NCI-H146 treated with DMSO at 0.1 percent for 48 hours (cell line): ENCODE measurements around the gene PRPF4.
"Not testable (repeated sequence)": the region's sequence is repeated elsewhere in the genome, so short reads cannot be mapped to it uniquely, and the experiment has no call there.

ENCODE experiments used
- DNase-seq: peaks from one replicate; lab custom pipeline; 2025; ENCODE audit not compliant: unreplicated experiment; lab: John Stamatoyannopoulos, UW

Gene PRPF4

DNA sequence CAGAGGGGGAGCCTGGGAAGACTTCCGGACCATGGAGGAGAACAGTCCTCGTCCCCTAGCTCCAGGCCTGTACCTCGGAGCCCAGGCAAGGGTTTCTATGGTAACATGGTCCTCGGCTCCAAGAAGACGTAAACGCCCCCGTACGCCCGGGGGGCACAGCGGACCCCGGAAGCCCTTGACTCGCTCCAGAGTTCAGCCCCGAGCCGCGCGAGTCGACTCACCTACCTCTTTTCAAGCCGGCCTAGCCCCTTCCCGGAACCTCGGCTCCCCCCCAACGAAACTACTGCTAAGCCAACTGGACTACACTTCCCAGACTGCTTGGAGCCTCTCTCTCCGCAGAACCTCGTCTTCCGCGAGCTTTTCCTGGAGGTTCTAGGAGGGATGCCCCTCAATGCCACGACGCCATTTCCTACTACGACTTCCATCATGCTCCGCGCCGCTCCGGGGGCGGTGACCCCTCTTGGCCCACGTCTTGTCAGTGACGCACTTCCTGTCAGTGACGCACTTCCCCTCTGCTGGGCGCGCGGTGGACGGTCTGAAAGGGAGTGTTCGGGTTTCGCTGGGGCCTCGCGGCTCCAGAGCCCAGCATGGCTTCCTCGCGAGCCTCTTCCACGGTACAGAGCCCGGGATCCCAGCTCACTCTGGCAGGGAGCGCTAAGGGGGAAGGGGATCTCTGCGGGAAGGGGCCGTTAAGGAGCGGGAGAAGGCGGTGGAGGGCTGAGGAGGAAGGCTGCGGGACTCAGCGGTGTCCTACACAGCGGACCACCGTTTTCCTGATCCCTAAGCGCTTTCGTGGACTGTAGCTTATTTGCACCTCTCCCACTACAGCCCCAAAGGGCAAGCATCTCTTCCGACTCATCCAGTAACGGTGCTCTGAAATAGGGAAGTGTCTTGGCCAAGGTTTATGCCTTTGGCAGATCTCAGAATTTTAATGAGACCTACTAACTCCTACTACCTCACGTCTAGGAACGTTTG is at the start of gene PRPF4, which contains the start of gene CDC26:
PRPF4 (plus strand) TSS at position 502 of the 975 bp plus-strand sequence; CDS start at position 588, 86 bp downstream.
CDC26 (minus strand) TSS at position 416 of the 975 bp plus-strand sequence. CDS start 3,065 bp downstream, outside the sequence.
- peak; percentile 93 for DNase-seq

DNA sequence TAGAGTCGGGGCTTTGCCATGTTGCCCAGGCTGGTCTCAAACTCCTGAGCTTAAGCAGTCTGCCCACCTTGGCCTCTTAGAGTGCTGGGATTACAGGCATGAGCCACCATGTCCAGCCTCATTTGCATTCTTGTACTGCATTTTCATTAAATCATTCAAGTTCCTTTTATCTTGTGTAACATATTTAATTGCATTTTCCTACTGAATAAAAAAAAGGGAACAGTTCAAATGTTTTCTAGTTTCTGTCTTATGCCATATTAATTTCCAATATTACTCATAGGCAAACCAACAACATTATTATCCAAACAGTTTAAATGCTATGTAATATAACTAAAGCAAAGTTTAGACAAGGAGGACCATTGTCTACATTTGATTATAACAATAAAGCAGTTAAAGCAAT is 48.0 kb upstream of the PRPF4 start:
- no peak for DNase-seq

DNA sequence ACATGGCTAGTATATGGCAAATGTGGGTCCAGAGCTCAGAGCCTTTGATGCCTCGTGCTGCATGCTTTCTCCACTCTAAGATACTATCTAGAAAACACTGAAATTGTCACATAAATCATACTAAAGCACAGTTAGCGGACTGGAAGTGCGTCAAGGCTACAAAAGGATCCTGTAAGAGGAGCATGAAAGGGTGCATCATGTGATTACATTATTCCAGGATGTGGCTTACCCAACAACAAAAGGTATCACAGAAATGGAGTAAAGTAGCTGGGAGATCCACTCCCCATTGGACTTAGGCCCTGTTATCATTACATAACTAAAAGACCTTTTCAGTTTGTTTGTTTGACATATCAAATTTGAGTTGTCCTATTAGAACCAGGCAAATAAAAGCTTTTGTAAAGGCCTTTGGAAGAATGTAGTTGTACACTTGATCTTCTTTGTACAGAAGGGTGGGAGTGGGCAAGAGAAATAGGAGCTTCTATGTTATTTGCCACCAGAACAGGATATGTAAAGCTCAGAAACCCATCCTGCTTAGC is 47.3 kb upstream of the PRPF4 start:
- DNase-seq, result no peak

DNA sequence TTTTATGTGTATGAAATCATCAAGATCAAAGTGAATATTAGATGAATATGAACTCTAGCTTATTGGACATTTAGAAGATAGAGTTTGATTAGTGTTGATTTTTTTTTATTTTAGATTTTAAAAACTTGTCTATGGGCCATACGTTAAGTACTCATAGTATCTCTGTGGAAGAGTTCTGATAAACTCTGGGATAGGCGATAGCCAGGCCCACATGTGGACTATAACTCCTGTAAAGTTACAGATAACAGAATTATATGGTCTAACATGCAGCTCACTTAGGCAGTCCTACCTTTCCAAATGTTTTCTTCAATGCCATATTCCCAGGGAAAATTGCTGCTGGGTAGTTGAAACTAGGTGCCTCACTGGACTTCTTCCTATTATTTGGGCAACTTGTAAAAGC is 43.8 kb upstream of the PRPF4 start:
- no peak for DNase-seq

DNA sequence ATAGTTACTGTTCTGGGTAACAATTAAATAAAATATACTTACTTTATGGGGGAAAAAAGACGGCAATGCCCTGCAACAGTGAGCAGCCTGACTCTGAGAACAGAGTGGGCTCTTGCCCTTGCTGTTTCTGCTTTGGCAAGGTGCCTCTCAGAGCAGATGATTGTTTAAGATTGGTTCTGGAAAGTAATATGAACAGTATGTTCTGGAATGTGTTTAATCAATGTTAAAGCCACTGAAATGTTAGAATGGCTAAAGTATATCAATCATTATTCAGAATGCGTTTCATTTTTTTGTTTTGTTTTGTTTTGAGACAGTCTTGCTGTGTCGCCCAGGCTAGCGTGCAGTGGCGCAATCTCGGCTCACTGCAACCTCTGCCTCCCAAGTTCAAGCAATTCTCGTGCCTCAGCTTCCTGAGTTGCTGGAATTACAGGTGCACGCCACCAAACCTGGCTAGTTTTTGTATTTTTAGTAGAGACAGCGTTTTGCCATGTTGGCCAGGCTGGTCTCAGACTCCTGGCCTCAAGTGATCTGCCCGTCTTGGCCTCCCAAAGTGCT is 39.7 kb upstream of the PRPF4 start:
- DNase-seq, result not testable (repeated sequence)

DNA sequence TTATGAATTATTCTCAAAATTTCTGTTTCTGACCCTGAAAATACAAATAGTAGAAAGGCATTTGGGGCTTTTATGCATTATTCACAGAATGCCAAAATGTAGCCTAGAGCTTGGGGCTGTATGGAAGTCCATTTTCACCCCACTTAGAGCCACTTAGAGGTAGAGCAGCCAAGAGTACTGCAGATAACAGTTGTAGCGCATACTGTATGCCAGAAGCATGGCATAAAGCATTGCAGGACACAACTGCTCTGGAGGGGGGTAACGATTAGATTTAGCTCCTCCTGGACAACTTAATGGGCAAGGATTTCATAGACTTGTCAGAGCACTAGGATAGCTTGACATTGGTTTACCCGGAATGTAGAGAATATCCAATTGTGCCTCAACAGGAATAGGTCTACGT is 38.4 kb upstream of the PRPF4 start:
- no peak for DNase-seq

DNA sequence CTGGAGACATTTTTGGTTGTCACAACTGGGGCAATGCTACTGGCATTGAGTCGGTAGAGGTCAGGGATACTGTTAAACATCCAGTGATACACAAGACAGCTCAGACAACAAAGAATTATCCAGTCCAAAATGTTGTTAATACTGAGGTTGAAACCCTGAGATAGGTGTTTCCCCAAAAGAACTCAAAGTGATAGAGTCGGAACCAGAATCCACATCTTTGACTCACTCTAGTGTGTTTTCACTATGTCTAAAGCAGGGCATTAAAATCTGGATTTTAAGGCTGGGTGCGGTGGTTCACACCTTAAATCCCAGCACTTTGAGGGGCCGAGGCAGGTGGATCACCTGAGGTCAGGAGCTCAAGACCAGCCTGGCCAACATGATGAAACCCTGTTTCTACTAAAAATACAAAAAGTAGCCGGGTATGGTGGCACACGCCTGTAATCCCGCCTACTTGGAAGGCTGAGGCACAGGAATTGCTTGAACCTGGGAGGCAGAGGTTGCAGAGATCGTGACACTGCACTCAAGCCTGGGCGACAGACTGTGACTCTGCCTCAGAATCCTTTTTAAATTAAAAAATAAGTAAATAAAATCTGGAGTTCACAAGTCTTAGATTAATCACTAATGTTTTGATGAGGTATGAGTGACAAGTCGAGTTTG is 37.1 kb upstream of the PRPF4 start:
- no peak for DNase-seq

DNA sequence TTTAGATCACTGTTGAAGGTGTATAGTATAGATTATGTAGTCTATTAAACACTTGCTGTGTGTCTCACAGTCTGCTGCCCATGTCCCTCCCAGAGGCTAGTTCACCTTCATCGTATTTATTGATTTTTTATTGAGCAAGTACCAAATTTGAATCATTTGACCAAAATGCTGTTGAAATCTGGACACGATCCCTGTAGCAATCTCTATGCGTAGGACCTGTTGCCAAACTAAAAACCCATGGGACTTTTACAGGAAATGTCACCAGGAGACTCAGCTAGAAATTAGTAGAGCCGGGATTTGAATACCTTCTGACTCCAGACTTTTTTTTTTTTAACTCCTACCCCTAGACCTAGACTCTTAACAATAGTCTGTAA is 36.6 kb upstream of the PRPF4 start:
- DNase-seq, result no peak

DNA sequence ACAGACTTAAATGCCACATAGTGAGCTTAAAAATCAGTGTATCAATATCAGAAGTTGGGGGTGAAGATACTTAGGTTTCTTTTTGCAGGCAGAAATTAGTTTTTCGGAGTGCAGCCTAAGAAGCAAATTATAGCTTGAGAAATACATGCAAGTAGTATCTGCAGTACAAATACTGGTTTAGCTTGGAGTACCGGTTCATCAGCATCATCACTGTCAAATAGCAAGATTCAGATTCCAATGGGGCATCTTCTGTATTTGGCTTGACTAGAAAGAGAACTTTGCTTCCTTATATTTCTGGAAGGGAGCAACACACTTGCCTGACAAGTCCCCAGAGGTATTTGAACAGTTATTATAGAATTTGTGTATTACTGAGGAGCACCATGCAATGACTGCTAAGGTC is 34.3 kb upstream of the PRPF4 start:
- DNase-seq, result no peak

DNA sequence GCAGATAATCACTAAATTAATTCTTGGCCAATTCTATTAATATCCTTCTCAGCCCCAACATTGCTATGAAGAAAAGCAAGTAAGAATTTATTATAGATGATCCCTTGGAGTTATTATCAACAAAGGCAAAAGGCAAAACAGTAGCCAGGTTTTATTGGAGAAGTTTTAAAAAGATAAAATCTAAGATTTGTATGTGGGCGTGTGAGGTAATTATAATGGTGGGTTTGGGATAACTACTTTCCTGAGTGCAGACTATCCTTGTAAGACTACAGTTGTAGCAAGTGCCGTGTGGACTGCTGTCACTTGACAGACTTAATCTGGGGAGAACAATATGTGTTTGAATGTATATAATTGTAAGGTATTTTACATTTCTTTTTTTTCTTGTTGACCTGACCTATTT is 30.9 kb upstream of the PRPF4 start:
- DNase-seq, result no peak

DNA sequence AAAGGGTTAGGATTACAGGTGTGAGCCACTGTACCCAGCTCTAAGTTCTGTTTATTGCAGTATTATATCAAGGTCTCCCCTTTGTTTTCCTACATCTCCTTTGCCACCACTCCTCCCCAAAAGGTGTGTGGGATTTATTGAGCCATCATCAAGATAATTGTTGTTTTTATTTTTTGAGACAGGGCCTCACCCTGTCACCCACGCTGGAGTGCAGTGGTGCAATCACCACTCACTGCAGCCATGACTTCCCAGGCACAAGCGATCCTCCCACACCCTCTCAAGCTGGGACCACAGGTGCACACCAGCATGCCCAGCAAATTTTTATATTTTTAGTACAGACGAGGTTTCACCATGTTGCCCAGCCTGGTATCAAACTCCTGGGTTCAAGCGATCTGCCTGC is 29.6 kb upstream of the PRPF4 start:
- no peak for DNase-seq

DNA sequence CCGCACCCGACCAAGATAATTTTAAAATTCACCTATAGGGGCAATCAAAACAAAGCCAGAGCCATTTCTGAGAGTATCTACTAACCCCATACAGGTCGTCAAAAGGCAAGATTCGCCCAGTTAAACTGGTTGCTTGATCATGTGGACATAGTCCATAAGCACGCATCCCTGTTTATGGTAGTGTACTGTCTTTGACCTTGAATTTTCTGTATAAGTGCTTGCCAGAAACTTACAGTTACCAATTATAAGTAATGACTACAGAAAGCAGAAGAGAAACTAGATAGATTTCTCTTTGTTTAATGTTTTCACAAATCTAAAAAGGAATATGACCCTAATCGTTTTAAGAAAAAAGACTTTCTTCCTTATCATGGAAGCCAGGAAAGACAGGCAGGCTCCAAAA is 28.5 kb upstream of the PRPF4 start:
- no peak for DNase-seq

DNA sequence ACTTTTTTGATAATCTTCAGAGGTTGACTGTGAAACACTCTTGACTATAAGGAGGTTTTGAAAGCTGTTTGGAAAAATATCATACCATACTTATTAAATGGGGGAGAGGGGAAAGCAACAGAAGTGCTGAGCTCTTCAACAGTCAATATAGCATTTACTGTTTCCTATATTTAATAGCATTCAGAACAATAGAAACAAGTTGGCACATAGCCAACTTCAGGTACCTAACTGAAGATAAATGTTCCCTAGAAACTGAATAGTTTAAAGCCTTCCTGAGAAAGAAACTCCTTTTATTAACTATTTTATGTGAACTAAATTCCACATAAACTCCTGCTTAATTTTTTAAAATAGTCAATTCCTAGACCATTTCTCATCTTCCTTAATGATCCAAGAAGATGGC is 27.8 kb upstream of the PRPF4 start:
- DNase-seq, result no peak

DNA sequence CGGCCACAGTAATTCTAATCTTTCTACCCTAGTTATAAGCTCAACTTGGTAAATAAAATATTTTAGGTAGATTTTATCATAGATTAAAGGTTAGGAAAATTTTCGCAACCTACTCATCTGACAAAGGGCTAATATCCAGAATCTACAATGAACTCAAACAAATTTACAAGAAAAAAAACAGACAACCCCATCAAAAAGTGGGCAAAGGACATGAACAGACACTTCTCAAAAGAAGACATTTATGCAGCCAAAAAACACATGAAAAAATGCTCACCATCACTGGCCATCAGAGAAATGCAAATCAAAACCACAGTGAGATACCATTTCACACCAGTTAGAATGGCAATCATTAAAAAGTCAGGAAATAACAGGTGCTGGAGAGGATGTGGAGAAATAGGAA is 25.8 kb upstream of the PRPF4 start:
- DNase-seq, result not testable (repeated sequence)

DNA sequence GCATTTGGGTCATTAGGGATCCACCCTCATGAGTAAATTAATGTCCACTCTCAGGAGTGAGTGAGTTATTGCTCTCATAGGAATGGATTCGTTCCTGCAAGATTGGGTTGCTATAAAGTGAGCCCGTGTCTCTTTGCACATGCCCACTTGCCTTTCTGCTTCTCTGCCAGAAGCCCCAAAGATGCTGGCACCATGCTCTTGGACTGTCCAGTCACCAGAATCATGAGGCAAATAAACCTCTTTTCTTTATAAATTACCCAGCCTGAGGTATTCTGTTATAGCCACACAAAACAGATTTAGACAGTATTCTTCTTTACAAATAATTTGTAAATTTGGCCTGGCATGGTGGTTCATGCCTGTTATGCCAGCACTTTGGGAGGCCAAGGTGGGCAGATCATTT is 24.7 kb upstream of the PRPF4 start:
- no peak for DNase-seq

DNA sequence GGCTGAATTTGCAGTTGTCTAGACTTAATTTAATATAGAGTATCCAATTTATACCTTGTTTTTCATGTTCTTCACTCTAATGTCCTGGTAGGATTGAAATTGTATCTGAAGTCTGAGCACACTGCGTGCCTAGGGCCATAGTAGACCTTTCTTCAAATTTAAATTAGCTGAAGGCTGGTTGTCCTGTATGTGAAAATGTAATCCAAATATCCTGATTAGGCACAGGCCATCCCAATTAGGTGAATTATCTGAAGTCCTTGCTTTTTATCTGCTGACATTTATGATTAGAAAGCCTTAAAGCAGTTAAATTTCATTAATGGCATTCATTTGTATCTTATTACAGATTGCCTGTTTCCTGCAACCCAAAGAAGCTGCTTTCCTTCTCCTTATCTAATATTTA is 20.5 kb upstream of the PRPF4 start:
- no peak for DNase-seq

DNA sequence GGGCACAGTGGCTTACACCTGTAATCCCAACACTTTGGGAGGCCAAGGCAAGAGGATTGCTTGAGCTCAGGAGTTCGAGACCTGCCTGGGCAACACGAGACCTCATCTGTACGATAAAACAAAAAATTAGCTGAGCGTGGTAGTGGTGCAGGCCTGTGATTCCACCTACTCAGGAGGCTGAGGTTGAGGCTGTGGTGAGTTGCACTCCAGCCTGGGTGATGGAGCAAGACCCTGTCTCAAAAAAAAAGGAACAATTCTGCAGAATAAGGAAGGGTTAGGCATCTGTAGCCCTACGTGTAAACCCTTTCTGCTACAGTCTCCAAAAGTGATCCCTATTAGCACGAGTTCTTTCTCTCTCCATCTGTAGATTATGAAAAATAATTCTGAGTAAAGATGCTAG is 20.0 kb upstream of the PRPF4 start:
- no peak for DNase-seq

DNA sequence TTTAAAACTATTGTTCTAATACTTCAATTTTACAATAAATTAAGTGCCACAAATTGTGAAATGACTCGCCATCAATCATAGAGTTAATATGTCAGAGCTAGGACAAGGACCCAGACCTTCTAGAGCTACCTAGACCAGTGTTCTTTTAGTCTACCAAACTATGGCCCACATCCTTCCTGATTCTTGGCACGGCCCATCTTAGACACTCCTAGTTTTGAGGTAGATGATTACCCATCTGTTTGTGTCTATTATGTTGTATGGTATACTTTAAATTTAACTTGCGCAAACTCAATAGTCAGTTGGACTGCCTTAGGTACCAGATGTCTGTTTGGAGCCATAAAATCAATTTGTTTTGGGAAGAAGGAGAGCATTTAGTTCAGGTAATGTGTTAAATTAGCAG is 17.6 kb upstream of the PRPF4 start:
- DNase-seq, result no peak

DNA sequence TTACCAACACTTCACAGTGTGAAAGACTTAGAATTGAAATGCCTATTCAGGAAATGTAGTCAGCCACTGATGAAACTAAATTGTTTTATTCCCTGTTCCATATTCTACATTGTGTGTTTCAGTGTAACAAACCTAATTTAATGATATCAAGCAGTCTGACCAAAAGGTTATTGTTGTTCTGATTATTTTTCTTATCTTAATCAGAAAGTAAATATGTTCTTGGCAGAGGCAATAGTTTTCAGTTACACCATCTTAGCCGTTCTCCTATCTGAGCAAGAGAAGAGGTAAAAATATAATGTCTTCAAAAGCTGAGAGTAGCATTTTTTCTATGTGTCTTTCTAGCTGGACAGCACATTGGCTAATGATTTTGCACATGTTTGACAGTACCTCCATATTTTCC is 17.2 kb upstream of the PRPF4 start:
- DNase-seq, result no peak

DNA sequence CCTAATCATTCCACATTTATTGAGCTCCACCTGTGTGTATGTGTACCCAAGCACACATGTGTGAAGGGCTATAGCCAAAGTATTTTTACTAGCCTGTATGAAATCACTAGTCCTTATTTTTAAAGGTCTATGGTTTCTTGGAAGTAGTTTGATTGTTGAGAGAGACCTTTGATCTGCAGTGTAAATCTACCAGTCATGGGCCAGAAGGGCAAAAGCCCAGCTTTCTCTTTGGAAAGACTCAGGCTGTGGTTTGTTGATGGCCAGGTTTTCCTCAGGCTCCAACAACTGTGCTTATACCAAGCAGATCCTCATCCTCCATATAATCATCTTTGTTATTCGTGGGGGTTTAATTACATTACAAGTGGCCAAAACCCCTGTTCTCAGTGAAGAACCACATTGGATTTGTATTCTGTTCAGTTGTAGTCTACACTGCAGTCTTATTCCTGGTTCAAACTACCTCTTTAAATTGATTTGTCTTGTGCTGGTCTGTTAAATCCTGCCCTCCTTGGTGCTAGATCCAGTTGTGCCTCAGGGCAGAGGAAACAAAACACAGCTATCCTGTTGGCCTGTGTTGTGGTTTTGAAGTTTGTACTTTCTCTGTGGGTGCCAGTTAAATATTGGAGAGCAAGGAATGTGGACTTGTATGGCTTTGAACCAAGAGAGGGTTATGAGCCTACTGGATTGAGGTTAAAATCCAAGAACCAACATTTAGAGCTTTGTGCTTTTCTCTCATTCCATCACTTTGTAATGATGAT is 13.4 kb upstream of the PRPF4 start:
- DNase-seq, result no peak

DNA sequence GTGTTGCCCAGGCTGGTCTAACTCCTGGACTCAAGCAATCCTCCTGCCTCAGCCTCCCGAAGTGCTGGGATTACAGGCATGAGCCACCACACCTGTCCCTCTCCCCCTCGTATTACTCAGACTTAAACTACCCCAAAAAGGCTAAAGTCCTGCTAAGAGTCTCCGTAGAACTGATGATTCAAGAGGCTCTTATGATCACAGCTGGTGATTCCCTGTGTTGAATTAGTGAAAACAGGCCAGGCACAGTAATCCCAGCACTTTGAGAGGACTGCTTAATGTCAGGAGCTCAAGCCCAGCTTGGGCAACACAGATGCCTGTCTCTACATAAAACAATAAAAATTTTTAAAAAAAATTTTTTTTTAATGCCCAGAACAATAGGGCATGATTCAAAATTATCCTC is 9.3 kb upstream of the PRPF4 start:
- no peak for DNase-seq
